ENCODE measurements around the gene ANKRD65.

DNA sequence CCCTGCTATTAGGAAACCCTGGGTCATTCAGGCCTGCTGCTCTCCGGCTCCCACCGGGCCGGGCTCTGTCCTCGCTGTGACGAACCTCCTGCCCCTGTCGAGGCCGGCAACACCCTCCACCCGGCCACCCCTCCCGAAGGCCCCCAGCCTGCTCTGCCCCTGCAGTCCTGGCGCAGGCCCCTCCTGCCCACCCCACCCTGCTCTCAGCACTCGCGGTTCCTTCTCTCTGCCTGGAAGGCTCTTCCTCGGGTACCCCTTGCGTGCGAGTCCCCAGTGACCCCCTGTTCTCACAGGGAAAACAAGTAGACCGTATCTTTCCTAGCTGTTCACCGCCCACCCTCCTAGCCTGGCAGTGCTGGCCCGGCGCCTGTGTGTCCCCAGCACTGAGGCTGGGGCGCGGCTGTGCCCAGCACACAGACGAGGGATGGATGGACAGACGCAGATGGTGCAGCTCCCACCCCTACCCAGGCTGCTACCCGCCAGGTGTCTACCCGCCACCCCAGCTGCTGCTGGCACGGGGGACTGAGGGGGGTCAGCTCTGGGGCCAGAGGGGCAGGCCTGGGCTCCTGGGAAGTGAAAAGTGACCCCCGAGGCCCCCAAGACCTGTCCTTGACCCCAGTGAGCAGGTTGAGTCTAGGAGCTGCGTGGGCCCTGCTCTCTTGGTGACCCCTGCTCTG is 11.3 kb upstream of the ANKRD65 start:
- TF ChIP-seq POLR2A (IDR thresholded peaks at IDR 0.05; ENCODE audit: low read length) (no peak), GATA1 (IDR thresholded peaks at IDR 0.05; ENCODE audit: low read depth, low read length) (no peak)

Data from erythroblast (primary cell).